ENCODE results near the gene IFT81. TPM values are rescaled to one million over a fixed set of nuclear protein-coding genes. Genes with fewer than 3 reads are reported as not detected.

The IFT81 gene
- polyA plus RNA-seq, 1 experiment = 22.1 TPM

DNA sequence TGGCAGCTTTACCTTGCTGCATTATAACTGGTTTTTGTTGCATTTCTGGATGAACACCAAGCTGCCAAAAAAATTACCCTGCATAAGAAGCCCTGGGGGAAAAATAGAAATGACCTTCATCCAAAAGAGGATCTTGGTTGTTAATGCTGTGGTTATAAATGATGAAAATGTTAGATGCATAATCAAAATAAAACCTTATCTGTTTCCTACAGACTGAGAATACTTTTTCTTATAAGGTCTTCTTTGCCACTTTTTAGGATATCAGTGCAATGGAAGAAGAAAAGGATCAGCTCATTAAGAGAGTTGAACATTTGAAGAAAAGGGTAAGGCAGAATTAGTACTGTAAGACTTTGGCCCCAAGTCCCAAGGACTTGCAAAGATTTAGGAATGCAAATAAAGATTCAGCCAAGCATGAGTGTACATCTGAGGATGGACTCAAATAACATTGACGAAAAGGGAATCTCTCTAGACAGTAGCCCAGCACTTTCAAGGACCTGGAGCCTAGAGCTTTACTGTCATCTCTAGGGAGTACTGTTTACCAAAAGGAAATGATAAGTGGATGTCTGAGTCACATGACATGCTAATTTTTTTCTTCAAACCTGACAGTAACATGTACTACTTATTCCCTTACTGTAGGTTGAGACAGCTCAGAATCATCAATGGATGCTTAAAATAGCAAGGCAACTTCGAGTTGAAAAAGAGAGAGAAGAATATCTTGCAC lies 10.7 kb downstream of the IFT81 start:
- DNase-seq (ENCODE audit: low read depth, low spot score) = peak; percentile 65
- POLR2A ChIA-PET = interaction anchor here (0.5 to 1.1 kb wide), 6 partner anchors 9 to 299 kb away, joined by 3 to 9 read pairs (median 4); no protein-coding TSS in a partner anchor
- Histone ChIP-seq H3K9me3 (ENCODE audit: control insufficient read depth, insufficient read depth, low read length) (no peaks in the 10 kb centered on the region), H3K27me3 (ENCODE audit: control insufficient read depth, insufficient read depth, low read length) (no peaks in the 10 kb centered on the region), H3K4me3 (ENCODE audit: low read depth, low read length) (no peak overlapping the region), H3K27ac (ENCODE audit: low read depth, low read length) (no peak overlapping the region)
- TF ChIP-seq, protein P1, sequence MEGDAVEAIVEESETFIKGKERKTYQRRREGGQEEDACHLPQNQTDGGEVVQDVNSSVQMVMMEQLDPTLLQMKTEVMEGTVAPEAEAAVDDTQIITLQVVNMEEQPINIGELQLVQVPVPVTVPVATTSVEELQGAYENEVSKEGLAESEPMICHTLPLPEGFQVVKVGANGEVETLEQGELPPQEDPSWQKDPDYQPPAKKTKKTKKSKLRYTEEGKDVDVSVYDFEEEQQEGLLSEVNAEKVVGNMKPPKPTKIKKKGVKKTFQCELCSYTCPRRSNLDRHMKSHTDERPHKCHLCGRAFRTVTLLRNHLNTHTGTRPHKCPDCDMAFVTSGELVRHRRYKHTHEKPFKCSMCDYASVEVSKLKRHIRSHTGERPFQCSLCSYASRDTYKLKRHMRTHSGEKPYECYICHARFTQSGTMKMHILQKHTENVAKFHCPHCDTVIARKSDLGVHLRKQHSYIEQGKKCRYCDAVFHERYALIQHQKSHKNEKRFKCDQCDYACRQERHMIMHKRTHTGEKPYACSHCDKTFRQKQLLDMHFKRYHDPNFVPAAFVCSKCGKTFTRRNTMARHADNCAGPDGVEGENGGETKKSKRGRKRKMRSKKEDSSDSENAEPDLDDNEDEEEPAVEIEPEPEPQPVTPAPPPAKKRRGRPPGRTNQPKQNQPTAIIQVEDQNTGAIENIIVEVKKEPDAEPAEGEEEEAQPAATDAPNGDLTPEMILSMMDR (IDR thresholded peaks at IDR 0.05; ENCODE audit: low read depth, low read length) = no peak
- CTCF ChIA-PET = interaction anchor here (0.6 to 1.6 kb wide), 6 partner anchors 18 to 297 kb away, joined by 3 to 5 read pairs (median 4); no protein-coding TSS in a partner anchor

DNA sequence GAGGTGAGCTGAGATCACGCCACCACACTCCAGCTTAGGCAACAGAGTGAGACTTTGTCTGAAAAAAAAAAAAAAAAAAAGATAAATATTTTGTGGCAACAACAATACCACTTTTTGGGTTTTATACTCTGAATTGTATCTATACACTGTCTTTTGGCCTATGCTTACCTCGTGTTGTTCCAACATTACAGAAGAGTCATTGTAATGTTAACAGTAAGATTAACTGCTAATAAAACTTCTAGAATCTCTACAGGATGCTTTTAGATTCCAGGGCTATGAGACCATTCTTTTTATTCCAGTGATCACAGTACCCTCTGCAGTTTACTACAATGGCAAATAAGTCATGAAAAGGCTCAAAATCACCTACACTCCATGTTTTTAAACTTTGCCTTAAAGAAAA lies 11.6 kb downstream of the IFT81 start:
- TF ChIP-seq, protein P1 (IDR thresholded peaks at IDR 0.05; ENCODE audit: low read depth, low read length) = no peak
- DNase-seq (ENCODE audit: low read depth, low spot score) = no peak
- peak overlapping the region; percentile 47 for H3K27ac ChIP-seq (ENCODE audit: low read depth, low read length)
- H3K4me3 ChIP-seq (ENCODE audit: low read depth, low read length) = no peak overlapping the region
- ChIA-PET POLR2A (interaction anchor here (0.6 to 1.0 kb wide), 3 partner anchors 8 to 146 kb away, joined by 3 to 9 read pairs (median 5); no protein-coding TSS in a partner anchor), CTCF (interaction anchor here (0.6 to 1.7 kb wide), 3 partner anchors 112 to 296 kb away, joined by 3 to 5 read pairs (median 4); no protein-coding TSS in a partner anchor)
- no peaks in the 10 kb centered on the region for H3K27me3 ChIP-seq (ENCODE audit: control insufficient read depth, insufficient read depth, low read length)
- H3K9me3 ChIP-seq (ENCODE audit: control insufficient read depth, insufficient read depth, low read length) = no peaks in the 10 kb centered on the region

DNA sequence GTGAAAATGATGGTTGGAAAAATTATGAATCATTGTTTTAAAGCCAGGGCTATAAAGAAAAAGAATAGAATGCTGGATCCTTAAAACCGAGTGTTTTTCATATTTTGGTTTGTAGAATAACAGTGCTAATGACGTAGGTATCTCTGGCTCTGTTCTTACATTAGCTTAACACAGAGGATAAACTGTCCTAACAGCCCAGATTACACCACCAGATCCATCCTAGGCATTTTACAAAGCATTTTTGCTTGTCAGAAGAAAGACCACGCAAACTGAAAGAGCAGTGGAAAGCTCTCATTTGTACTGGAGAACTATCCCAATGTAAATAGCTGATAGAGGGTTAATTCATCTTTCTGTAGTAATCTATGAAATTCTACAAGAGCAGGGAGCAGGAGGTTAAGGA lies 13.6 kb downstream of the IFT81 start:
- ChIA-PET POLR2A (interaction anchor here (1.1 kb wide), 1 partner anchor 144 kb away, joined by 6 read pairs; no protein-coding TSS in a partner anchor), CTCF (interaction anchor here (0.6 to 2.6 kb wide), 4 partner anchors 38 to 210 kb away, joined by 3 to 12 read pairs (median 3); no protein-coding TSS in a partner anchor)
- no peak for DNase-seq (ENCODE audit: low read depth, low spot score)
- TF ChIP-seq, protein P1 (IDR thresholded peaks at IDR 0.05; ENCODE audit: low read depth, low read length) = no peak
- Histone ChIP-seq H3K27me3 (ENCODE audit: control insufficient read depth, insufficient read depth, low read length) (no peaks in the 10 kb centered on the region), H3K9me3 (ENCODE audit: control insufficient read depth, insufficient read depth, low read length) (no peaks in the 10 kb centered on the region), H3K27ac (ENCODE audit: low read depth, low read length) (no peak overlapping the region), H3K4me3 (ENCODE audit: low read depth, low read length) (no peak overlapping the region)

DNA sequence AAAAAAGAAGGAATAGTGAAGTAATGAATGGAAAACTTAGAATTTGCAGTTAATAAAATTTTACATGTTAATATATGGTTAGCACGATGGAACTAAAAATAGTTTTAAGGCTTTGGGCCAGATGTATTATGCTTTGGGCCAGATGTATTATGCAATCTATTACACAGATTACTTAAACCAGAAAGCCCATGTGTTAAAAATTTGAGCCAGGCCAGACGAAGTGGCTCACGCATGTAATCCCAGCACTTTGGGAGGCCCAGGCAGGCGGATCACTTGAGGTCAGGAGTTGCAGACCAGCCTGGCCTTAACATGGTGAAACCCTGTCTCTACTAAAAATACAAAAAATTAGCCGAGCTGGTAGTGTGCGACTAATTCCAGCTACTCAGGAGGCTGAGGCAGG lies 17.2 kb downstream of the IFT81 start:
- TF ChIP-seq, protein P1 (IDR thresholded peaks at IDR 0.05; ENCODE audit: low read depth, low read length) = no peak
- DNase-seq (ENCODE audit: low read depth, low spot score) = peak; percentile 45
- Histone ChIP-seq H3K9me3 (ENCODE audit: control insufficient read depth, insufficient read depth, low read length) (no peaks in the 10 kb centered on the region), H3K4me3 (ENCODE audit: low read depth, low read length) (no peak overlapping the region), H3K27me3 (ENCODE audit: control insufficient read depth, insufficient read depth, low read length) (no peaks in the 10 kb centered on the region), H3K27ac (ENCODE audit: low read depth, low read length) (peak overlapping the region; percentile 52)
- CTCF ChIA-PET = no interaction called here
- POLR2A ChIA-PET = no interaction called here

DNA sequence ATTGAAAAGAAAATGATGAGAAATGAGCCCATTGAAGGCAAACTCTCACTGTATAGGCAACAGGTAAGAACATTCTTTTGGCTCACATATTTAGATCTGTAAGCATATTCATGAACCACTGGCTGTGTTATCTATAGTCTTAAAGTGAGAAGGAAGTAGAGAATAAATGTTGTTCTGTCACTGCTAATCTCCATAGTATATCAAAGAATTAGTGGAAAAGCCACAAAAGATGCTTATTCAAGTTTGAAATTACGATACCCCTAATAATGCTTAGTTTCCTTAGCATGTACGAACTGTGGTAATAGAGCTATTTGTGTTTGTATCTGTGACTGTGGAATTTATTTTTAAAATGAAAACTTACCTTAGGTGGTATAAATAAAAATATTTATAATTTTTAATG lies 22.8 kb downstream of the IFT81 start:
- TF ChIP-seq, protein P1 (IDR thresholded peaks at IDR 0.05; ENCODE audit: low read depth, low read length) = no peak
- POLR2A ChIA-PET = no interaction called here

More for the DNA sequence above, 22.8 kb downstream of the IFT81 start:
- H3K27ac ChIP-seq (ENCODE audit: low read depth, low read length) = no peak overlapping the region
- CTCF ChIA-PET = no interaction called here
- H3K9me3 ChIP-seq (ENCODE audit: control insufficient read depth, insufficient read depth, low read length) = no peaks in the 10 kb centered on the region
- no peak overlapping the region for H3K4me3 ChIP-seq (ENCODE audit: low read depth, low read length)
- no peak for DNase-seq (ENCODE audit: low read depth, low spot score)
- no peaks in the 10 kb centered on the region for H3K27me3 ChIP-seq (ENCODE audit: control insufficient read depth, insufficient read depth, low read length)
